ENCODE results near the gene STX16.
A peak's percentile ranks its signal among the peaks of the same experiment; 100 is the strongest.

The STX16 gene

DNA sequence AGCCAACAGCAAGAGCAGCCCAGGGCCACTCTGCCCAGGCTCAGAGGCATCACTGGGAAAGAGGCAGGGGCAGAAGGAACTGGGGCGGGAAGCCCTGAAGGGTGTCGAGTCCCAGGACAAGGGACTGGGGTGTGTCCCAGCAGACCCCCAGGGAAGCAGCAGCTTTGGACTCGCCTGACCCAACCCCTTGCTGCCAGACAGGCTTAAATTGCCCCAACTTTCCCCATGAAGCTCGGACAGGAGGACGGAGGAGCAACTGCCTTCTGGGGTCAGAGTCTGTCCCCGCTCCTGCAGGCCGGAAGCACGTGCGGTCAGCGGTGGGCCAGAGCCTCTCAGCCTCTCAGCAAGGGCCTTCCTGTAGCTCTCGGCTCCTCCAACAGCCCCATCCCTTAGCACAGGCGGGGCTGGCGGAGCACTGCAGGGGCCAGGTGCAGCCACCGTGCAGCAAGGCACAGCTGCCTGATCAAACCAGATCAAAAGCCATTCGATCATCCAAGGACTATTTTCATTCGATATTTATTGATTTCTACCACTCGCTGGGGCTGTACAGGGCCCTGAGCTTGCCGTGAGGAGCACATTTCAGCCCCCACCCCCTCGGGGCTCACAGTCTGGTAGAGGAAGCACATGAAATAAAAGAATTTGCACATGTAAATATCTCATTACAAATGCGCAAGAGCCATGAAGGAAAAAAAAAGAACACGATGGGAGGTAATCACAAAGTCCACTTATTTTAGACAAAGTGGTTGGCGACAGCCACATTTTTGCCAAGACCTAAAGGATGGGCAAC lies 31.8 kb upstream of the STX16 start:
- no peak for DNase-seq (ENCODE audit: low read depth)

- no peak for DNase-seq (ENCODE audit: low read depth)
Measured at GRCh38 chr20:58619864-58620431, 31.1 kb upstream of the STX16 start.

DNA sequence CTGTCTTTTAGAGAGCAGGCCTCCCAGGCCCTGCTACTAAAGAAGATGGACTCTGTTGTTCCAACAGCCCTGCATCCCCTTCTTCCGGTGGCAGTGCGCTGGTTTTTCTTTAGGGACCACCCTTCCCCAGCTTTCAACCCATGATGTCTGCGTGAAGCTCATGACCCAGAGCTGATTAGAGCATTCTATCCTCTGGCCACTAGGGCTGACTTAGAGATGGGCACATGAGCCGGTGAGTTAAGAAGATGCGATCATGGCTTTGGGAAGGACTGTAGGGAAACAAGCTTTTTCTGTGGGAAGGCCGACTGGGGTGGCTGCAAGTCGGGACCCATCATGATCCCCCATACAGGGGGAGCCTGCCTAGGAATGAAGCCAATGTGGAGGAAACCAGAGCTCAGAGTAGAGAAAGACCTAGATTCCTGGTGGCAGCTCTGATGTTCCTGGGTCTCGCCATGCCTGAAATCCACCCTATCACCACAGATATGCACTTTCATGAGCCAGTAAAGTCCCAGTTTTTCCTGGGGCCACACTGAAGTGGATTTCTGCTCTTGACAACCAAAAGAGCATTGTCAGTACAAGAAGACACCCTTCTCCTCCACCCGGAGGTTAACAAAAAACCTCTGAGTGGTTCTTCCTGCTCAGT lies 29.1 kb upstream of the STX16 start:
- DNase-seq (ENCODE audit: low read depth), result no peak

- DNase-seq (ENCODE audit: low read depth), result no peak
Measured at GRCh38 chr20:58622671-58623578, 28.2 kb upstream of the STX16 start.

DNA sequence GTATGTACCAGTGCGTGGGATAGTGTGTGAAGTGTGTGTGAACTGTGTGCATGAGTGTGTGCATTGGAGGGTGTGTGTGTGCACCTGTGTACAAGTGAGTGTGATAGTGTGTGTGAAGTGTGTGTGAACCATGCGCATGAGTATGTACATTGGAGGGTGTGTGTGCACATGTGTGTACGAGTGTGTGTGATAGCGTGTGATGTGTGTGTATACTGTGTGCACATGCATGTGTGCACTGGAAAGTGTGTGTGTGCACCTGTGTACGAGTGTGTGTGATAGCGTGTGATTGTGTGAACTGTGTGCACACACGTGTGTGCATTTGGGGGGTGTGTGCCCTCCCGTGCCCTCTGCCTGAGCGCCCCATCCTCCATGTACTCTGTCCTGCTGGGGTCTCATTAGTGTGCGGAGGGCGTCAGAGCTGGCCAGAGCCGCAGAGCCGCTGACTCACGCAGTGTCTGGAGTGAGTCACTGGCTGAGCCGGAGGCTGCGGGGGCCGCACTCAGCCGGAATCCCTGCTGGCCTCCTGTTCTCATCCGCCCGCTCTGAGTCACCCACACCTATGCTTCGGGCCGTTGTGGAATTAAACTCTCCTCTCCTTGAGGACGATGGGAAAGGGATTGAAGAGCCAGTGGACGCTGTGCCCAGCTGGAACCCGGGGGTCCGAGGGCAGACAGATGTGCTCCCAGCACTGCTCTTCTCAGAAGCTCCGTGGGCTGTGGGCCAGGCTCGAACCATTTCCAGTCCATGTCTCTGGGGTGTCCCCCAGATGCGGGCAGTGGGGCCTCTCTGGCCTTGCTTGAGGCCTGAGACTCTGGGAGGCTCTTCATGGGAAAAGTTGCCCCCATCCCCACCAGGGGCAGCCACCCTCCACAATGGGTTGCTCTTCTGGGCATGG lies 27.3 kb upstream of the STX16 start:
- no peak for DNase-seq (ENCODE audit: low read depth)

DNA sequence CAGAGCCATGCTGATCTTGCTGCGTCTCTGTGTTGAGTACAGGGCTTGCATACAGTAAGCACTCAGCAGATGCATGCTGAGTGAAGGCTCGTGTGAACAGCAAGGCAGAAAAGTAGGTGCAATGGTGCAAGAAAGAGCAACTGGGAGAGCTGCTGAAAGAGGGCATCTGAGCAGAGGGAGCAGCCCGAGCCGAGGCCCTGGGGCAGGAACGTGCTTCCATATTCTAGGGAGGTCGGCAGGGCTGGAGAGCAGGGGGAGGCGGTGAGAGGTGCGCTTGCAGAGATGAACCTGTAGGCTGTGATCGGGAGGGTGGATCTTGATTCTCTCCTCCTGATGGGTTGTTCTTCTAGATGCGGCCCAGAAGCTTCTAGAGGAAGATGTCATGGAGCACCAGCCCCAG lies 26.4 kb upstream of the STX16 start:
- DNase-seq (ENCODE audit: low read depth), result no peak

DNA sequence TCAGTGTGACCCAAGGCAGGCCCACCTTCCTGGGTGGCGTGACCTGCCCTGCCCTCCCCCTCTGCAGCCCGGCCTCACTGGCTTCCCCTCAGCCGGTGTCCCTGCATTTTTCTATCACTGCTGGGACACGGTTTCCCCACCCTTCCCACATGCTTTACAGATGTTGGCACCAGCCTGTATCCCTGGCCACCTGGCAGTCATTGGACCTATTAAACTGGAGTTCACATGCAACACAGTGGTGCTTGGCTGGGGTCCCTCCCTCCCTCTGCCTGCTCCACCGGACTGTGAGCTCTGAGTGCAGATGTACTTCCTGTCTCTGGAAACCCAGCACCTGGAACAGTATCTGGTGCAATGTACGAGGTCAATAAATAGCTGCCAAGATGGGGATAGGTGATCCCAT lies 25.5 kb upstream of the STX16 start:
- no peak for DNase-seq (ENCODE audit: low read depth)

GRCh38 chr20:58626051-58626450 lies 25.0 kb upstream of the STX16 start:
- no peak for DNase-seq (ENCODE audit: low read depth)

DNA sequence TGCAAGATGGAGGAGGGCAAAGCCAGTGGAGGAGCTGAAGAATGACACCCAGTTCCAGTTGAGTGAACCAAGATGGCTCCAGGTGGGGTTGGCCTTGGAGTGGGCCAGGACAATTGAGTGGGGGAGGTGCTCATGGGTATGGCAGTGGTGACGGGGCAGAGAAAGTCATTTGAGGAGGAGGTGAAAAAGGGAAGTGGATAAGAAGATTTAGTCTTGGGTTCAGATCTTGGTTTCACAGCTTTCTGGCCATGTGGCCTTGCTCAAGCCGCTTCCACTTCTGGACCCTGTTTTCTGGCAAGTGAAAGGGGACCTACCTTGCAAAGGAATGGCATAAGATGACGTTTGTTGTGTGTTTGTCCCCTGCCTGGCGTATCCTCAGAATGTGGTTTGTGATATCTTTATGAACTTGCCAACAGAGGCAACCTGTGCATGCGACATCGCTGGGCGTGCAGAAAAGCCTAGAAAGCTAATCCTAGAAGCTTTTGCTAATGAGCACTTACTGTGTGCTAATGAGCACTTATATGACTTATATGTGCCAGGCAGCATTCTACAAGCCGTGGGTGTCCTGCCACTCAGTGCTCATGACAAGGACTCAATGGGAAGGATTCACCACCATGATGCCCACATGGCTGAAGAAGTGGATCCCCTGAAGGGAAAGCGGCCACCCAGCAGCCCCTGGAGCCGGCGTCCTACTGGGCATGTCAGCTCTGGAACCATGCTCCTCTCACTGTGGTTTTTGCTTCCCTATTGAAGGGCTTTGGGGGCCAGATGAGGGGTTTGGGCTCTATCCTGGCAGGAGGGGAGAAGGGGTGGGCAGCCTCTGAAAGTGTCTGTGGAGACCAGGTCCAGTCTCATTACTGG lies 23.6 kb upstream of the STX16 start:
- no peak for DNase-seq (ENCODE audit: low read depth)

GRCh38 chr20:58628491-58629214 lies 22.4 kb upstream of the STX16 start:
- no peak for DNase-seq (ENCODE audit: low read depth)

- DNase-seq (ENCODE audit: low read depth), result no peak
Measured at GRCh38 chr20:58629215-58629580, 21.9 kb upstream of the STX16 start.

DNA sequence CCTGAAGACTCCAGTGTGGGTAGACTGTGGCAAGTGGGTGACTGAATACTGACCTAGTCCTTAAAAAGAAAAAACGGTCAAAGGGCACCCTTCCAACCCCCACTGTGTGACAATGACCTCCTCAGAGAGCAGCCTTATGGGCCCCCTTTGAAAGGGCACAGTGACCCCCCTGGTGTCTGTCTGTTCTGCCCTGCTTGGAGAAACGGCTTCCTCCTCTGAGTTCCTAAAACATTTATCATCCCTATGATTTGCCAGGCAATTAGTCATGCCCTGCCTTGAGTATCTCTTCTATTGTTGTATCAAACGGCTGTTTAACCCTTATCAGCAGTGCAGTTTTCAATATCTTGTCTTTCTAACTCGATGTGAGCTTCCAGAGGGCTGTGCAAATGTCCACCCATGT lies 21.0 kb upstream of the STX16 start:
- no peak for DNase-seq (ENCODE audit: low read depth)

DNA sequence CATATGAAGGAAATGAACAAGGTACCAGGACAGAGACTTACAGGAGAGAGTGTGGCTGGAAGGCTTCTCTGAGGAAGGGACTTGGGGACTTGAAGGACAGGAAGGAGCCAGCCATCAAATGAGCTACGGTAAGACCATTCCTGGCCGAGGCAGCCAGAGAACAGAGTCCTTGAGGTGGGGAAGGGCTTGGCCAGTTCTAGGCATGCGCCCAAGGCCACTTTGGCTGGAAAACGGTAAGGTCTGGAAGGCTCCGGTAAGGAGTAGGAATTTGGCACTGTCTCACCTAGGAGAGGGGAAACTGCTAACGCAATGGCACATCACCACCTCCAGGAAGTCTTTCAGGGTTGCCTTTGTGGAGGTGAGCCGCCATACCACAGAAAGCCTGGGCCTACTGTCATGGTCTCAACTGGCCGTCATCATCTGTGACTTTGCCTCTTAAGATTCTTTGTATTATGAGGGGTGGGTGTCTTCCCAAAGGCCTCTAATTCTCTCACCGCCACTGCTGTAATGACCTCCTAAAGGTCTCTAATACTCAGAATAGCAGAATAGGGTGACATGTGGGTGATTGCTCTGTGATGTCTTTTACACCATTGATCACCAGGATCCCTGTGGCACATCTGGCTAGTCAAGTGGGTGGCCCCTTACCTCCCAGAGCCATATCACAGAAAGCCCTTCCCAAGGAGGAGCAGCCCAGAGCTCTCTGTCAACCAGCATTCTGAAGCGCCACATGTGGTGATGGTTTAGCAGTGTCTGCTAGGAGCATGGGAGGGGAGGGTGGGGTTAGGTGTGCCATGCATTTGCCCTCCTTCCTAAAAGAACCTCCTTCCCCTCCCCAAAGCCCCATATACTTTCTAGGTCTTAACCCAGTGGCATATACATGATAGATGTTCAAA lies 17.7 kb upstream of the STX16 start:
- DNase-seq (ENCODE audit: low read depth), result no peak

GRCh38 chr20:58634059-58634458 lies 17.0 kb upstream of the STX16 start:
- DNase-seq (ENCODE audit: low read depth), result no peak

DNA sequence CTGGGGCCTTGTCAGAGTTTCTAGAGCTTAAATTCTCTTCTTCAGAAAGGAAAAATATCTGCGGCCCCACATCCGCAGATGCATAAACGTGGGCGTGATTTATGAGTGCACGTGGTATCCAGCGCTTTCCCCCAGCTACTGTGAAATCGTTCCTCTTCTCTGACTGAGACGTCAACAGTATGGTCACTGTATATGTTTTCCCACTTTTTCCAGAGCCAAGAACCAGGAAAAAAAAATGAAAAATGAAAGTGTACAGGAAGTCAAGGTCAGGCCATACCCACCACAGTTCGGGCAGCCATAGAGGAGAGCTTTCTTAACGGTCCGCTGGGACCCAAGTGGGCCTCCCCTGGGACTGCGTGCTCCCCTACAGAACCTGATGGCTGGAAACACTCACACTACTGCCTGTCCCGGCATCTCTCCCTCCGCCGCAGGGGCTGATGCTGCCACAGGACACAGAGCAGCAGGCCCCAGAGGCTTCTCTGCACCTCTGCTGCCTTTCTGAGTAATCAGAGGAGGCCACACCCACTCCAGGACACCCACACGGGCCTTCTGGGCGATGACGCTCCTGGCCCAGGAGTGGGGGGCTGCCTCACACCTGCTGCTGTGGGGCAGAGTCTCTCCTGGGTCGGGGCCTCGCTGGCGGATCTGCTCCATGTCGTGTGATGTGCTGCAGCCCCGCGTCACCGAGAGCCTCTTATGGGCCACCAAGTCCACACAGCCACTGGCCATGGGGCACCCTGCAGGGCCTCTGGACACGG lies 16.4 kb upstream of the STX16 start:
- DNase-seq (ENCODE audit: low read depth), result peak; percentile 39

- DNase-seq (ENCODE audit: low read depth), result no peak
Measured at GRCh38 chr20:58635279-58635665, 15.8 kb upstream of the STX16 start.

- DNase-seq (ENCODE audit: low read depth), result no peak
Measured at GRCh38 chr20:58636396-58636982, 14.6 kb upstream of the STX16 start.

DNA sequence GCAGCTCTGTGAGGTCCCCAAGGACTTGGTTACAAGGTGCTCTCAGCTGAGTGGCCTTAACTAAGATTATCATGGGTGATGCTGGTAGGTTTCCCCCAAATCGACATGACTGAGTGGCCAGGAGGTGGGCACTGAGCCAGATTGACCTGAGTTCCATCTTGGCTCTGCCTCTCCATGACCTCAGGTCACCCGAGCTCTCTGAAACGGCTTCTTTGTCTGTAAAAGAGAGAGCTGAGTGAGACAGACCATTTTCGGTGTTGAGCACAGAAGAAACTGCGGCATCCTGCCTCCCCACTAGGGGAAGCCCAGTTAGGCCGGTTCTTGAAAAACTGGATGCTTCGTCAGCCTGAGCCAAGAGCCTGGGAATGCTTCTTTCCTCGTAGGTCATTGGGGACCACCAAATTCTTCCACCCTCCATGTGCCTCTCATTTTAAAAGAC lies 14.1 kb upstream of the STX16 start:
- DNase-seq (ENCODE audit: low read depth), result no peak

Data from stimulated activated CD8-positive, alpha-beta memory T cell treated with anti-CD3 and anti-CD28 coated beads, Interleukin-4, amount 100 ng/mL, for 24 hours (primary cell).